GM12873 (cell line): ENCODE measurements around the gene GNAO1.

Source experiments
- CTCF ChIP-seq: IDR thresholded peaks from 2 replicates; pipeline ENCODE4 v1.5.1; 2012; ENCODE audit warnings: low read depth, mild to moderate bottlenecking, moderate library complexity, low read length, control low read depth; ENCODE audit not compliant: insufficient read depth; ENCODE audit errors: missing control alignments

GNAO1 gene

GRCh38 chr16:56298948-56299596 lies 107.8 kb downstream of the GNAO1 start:
- no peak for TF ChIP-seq CTCF

GRCh38 chr16:56300242-56300623 lies 108.9 kb downstream of the GNAO1 start:
- TF ChIP-seq CTCF = no peak

GRCh38 chr16:56300891-56301850 lies 109.9 kb downstream of the GNAO1 start:
- TF ChIP-seq CTCF = no peak

- TF ChIP-seq CTCF = no peak
These were observed 111.2 kb downstream of the GNAO1 start for GRCh38 chr16:56302506-56302905.

GRCh38 chr16:56303066-56303715 lies 111.9 kb downstream of the GNAO1 start:
- TF ChIP-seq CTCF = no peak

- no peak for TF ChIP-seq CTCF
These were observed 112.6 kb downstream of the GNAO1 start for GRCh38 chr16:56303880-56304279.
